ENCODE data around the gene JAM2.

GRCh38 chr21:25744854-25745253 is 105.8 kb downstream of the JAM2 start:
- TF ChIP-seq POLR2A (IDR thresholded peaks at IDR 0.05; ENCODE audit: low read depth, low read length): no peak
- TF ChIP-seq, protein P1, sequence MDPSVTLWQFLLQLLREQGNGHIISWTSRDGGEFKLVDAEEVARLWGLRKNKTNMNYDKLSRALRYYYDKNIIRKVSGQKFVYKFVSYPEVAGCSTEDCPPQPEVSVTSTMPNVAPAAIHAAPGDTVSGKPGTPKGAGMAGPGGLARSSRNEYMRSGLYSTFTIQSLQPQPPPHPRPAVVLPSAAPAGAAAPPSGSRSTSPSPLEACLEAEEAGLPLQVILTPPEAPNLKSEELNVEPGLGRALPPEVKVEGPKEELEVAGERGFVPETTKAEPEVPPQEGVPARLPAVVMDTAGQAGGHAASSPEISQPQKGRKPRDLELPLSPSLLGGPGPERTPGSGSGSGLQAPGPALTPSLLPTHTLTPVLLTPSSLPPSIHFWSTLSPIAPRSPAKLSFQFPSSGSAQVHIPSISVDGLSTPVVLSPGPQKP (IDR thresholded peaks at IDR 0.05; ENCODE audit: borderline replicate concordance, low read depth, low read length): no peak
- TF ChIP-seq, protein P2, sequence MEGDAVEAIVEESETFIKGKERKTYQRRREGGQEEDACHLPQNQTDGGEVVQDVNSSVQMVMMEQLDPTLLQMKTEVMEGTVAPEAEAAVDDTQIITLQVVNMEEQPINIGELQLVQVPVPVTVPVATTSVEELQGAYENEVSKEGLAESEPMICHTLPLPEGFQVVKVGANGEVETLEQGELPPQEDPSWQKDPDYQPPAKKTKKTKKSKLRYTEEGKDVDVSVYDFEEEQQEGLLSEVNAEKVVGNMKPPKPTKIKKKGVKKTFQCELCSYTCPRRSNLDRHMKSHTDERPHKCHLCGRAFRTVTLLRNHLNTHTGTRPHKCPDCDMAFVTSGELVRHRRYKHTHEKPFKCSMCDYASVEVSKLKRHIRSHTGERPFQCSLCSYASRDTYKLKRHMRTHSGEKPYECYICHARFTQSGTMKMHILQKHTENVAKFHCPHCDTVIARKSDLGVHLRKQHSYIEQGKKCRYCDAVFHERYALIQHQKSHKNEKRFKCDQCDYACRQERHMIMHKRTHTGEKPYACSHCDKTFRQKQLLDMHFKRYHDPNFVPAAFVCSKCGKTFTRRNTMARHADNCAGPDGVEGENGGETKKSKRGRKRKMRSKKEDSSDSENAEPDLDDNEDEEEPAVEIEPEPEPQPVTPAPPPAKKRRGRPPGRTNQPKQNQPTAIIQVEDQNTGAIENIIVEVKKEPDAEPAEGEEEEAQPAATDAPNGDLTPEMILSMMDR (conservative IDR thresholded peaks at IDR 0.05; ENCODE audit: low read depth, low read length): no peak
- no peak for TF ChIP-seq MAZ (IDR thresholded peaks at IDR 0.05; ENCODE audit: borderline replicate concordance, low read depth, low read length)
